ENCODE results near the gene DEPDC1.
"Not testable (repeated sequence)": the region's sequence is repeated elsewhere in the genome, so short reads cannot be mapped to it uniquely, and the experiment has no call there.

DEPDC1 gene, protein sequence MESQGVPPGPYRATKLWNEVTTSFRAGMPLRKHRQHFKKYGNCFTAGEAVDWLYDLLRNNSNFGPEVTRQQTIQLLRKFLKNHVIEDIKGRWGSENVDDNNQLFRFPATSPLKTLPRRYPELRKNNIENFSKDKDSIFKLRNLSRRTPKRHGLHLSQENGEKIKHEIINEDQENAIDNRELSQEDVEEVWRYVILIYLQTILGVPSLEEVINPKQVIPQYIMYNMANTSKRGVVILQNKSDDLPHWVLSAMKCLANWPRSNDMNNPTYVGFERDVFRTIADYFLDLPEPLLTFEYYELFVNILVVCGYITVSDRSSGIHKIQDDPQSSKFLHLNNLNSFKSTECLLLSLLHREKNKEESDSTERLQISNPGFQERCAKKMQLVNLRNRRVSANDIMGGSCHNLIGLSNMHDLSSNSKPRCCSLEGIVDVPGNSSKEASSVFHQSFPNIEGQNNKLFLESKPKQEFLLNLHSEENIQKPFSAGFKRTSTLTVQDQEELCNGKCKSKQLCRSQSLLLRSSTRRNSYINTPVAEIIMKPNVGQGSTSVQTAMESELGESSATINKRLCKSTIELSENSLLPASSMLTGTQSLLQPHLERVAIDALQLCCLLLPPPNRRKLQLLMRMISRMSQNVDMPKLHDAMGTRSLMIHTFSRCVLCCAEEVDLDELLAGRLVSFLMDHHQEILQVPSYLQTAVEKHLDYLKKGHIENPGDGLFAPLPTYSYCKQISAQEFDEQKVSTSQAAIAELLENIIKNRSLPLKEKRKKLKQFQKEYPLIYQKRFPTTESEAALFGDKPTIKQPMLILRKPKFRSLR

DNA sequence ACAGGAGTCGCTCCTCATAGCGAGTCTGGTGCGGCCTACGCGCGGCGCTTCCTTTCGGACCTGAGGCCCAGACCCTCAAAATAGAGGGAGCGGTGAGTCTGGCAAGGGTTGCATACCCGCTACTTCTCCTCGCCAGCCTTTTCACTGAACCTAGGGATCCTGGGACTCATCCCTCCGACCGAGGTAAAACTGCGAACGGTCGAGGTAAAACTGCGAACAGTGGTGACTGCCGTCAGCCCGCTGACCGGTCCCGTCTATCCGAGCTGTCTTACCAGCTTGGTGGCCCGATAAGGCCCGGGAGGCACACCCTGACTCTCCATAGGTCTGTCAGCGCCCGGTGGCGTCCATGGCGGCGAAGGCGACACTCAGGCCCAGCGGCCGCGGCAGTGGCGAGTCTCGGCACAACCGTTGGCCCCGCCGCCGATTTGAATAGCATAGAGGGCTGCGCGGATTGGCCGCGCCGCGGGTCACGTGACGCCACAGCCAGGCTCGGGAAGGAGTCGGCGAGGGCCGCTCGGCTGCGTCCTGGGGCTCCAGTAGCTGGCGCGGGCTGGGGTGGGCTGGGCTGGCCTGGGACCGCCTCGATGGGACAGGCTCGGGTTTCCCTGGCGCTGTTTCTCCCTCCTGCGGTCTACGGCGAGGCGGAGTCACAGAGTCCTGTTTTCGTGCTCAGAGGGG is at the start of gene DEPDC1:
Gene DEPDC1 (minus strand): TSS at position 403 of the 678 bp plus-strand sequence. CDS start 83 bp downstream, at position 320.
- DNase-seq (ENCODE audit: low read depth in 4 of 4, low spot score in 1 of 4) = peak; percentile 28 to 64 (median 38)

DNA sequence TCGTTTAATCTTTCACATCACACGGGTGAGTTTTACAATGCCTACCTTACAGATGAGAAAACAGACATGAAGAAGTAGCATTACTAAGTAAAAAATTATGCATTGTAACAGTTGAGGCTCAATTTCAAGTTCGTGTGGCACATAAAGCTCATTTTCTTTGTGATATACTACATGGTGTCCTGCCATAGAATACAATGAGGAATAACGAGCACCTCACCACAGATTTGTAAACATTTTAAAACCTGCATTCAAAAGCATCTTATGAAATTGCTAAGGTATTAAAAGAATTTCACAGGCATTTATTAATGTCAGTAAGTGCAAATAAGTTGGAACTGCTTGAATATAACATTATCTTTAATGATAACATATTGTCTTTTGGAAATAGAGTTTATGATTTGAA is 47.8 kb upstream of the DEPDC1 start:
- no peak for DNase-seq (ENCODE audit: low read depth in 4 of 4, low spot score in 1 of 4)

DNA sequence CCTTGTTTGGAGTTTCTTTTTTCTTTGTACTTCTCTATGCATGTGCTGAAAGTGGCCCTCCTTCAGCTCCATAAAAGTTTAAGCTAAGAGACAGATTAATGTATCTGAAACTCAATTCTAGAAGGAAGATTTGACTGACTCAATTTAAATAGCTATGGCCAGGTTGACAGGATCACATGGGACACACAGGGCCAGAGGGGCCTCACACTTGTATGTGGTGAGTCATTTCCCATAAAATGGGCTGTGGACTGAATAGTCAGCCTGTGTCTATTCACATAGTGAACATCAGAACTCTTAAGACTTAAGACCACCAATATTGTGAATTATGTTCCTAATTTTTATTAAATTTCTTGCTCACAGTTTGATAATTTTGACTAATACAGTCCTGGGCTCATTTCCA is 45.7 kb upstream of the DEPDC1 start:
- no peak for DNase-seq (ENCODE audit: low read depth in 4 of 4, low spot score in 1 of 4)

- DNase-seq (ENCODE audit: low read depth in 4 of 4, low spot score in 1 of 4) = no peak
Measured at GRCh38 chr1:68538941-68539340, 42.1 kb upstream of the DEPDC1 start.

- DNase-seq (ENCODE audit: low read depth in 4 of 4, low spot score in 1 of 4) = no peak
Measured at GRCh38 chr1:68528243-68528642, 31.4 kb upstream of the DEPDC1 start.

DNA sequence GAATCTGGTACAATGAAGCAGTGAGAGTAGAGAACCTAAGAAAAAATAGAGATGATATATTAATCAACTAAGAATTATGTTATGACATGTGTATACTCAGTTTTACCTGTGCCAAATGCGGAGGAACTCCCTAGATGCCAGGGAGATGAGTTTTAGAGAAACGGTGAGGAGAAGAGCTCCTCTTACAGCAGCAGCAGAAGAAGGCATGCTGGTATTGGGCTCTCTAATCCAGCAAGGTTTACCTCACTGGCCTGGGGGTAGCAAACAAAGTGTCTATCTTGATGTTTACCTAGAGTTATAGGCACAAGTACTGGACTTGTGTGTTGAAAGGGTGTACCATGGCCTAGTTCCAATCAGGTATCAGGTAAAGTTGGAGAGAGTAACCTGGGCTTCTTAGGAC is 28.9 kb upstream of the DEPDC1 start:
- no peak for DNase-seq (ENCODE audit: low read depth in 4 of 4, low spot score in 1 of 4)

- DNase-seq (ENCODE audit: low read depth in 4 of 4, low spot score in 1 of 4) = no peak
Measured at GRCh38 chr1:68521286-68521685, 24.4 kb upstream of the DEPDC1 start.

- DNase-seq (ENCODE audit: low read depth in 4 of 4, low spot score in 1 of 4) = no peak
Measured at GRCh38 chr1:68516066-68516465, 19.2 kb upstream of the DEPDC1 start.

- no peak for DNase-seq (ENCODE audit: low read depth in 4 of 4, low spot score in 1 of 4)
Measured at GRCh38 chr1:68511254-68511653, 14.4 kb upstream of the DEPDC1 start.

DNA sequence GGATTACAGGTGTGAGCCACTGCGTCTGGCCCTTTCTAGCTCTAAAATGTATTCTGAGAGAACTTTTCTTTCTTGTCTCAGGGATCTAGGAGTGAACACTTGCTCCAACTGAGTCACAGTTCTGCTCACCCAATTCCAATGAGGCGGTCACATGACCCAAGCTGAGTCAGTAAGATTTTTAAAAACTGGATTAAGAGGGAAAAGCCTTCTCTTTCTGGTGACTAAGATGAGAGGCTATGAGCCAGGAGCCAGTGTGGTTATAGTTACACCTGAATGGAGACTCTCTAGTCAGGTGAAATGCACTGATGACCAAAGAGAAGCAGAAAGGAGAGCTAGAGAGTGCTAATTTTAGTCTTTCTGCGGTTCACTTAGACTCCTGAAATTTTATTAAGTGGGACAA is 9.5 kb upstream of the DEPDC1 start:
- no peak for DNase-seq (ENCODE audit: low read depth in 4 of 4, low spot score in 1 of 4)

- no peak for DNase-seq (ENCODE audit: low read depth in 4 of 4, low spot score in 1 of 4)
Measured at GRCh38 chr1:68503085-68503484, 6.2 kb upstream of the DEPDC1 start.

DNA sequence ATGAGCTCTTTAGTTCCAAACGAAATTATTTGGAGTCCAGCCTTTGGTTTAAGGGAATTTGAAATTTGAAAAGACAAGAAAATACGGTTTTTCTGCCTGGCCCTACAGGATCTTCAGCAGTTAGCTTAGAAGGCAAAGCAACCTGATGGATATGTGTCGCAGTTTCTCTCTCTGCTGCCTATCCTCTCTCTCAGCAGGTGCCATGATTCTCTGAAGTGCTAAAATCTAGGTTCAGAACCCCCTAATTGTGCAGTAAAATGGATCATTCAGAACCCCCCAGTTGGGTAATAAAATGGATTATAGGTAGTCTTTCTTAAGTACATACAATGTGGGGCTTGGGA is 446 bp upstream of the DEPDC1 start:
- no peak for DNase-seq (ENCODE audit: low read depth in 4 of 4, low spot score in 1 of 4)

GRCh38 chr1:68495968-68496679 is 758 bp downstream of the DEPDC1 start:
- no peak for DNase-seq (ENCODE audit: low read depth in 4 of 4, low spot score in 1 of 4)

GRCh38 chr1:68495532-68495931 is 1.4 kb downstream of the DEPDC1 start:
- no peak for DNase-seq (ENCODE audit: low read depth in 4 of 4, low spot score in 1 of 4)

GRCh38 chr1:68493193-68493592 is 3.7 kb downstream of the DEPDC1 start:
- no peak for DNase-seq (ENCODE audit: low read depth in 4 of 4, low spot score in 1 of 4)

DNA sequence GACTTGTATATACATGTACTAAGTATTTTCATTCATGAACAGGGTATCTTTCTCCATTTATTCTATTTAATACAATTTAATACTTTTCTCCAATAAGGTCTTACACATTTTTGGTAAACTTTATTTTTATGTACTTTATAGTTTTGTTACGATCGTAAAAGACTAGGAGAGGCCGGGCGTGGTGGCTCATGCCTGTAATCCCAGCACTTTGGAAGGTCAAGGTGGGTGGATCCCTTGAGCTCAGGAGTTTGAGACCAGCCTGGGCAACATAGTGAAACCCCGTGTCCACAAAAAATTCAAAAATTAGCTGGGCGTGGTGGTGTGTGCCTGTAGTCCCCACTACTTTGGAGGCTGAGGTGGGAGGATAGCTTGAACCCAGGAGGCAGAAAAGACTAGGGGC is 4.6 kb downstream of the DEPDC1 start:
- DNase-seq (ENCODE audit: low read depth in 4 of 4, low spot score in 1 of 4) = not testable (repeated sequence)

GRCh38 chr1:68490046-68490651 is 6.7 kb downstream of the DEPDC1 start:
- DNase-seq (ENCODE audit: low read depth in 4 of 4, low spot score in 1 of 4) = no peak

DNA sequence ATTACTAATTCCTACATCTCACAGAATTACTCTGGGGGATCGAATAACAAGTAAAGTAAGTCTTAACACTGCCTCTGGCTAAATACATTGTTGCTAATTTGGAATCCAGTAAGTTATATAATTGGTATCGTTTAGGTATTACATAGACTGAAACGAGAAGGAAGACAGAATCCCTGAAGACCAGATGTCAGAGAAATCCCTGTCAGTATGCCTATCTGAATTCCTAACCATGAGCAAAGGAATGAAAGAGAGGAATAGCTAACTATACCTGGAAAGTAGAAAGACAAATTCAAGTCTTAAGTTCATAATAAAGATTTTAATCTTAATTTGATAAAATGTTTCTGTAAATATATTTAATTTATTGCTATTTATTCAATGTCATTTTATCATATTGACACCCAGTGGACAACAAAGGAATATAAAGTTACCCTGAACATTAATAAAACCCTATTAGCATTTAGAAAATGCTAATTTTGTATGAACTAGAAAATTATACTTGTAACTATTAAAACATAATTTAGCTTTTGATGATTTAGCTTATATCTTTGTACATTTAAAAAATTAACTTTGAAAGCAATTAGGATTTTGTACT is 11.4 kb downstream of the DEPDC1 start:
- DNase-seq (ENCODE audit: low read depth in 4 of 4, low spot score in 1 of 4) = no peak

DNA sequence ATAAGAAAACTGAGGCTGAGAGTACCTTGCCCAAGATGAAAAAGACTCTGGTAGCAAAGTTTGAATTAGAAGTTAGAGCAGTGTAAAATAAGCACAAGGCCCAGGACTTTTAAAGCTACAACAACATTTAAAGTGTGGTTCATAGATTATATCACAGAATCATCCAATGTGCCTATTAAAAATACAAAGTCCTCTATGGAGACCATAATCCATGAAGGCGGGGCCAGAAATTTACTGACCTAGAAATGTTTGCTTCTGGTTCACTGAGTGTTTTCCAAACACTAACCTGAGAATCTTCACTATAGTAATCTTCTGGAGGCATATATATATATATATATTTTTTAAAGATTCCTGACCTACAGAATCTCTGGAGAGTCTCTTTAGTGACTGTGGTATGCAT is 12.3 kb downstream of the DEPDC1 start:
- no peak for DNase-seq (ENCODE audit: low read depth in 4 of 4, low spot score in 1 of 4)

DNA sequence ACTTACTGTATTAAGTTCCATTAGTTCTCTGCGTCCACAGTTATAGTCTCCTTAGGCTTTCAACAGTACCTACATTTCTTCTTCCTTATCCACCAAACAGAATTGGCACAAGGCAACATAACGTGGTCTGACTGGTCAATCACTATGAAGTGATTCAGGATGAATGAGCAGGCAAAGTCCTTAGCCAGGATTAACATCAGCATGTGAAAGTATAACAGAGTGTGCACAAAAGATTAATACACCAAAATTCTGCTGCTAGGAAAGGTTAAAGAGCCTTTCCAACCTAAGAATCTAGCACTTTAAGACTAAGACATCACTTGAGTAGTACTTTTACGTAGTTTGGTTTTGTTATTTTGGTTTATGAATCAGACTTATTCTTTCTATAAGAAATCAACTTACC is 15.8 kb downstream of the DEPDC1 start:
- no peak for DNase-seq (ENCODE audit: low read depth in 4 of 4, low spot score in 1 of 4)
